Measurements from ENCODE around the gene NCKAP5L. TPM values are rescaled to one million over a fixed set of nuclear protein-coding genes. Genes with fewer than 3 reads are reported as not detected.

The NCKAP5L gene
- total RNA-seq, 2 donors from 2014 or later = 10.1 to 13.2 TPM

GRCh38 chr12:49823350-49823749, 4.9 kb downstream of the NCKAP5L start:
- H3K27ac ChIP-seq = no peak overlapping the region
- no peak overlapping the region for H3K4me3 ChIP-seq
- H3K9me3 ChIP-seq = no peaks in the 10 kb centered on the region
- no peaks in the 10 kb centered on the region for H3K27me3 ChIP-seq
- TF ChIP-seq POLR2A (IDR thresholded peaks at IDR 0.05) (no peak), CTCF (IDR thresholded peaks at IDR 0.05) (no peak)
- intact Hi-C loops (cut with DNase I) = no loop called here
- H3K4me1 ChIP-seq = peaks cover 13% of the 10 kb centered on the region
- ATAC-seq (no peak), DNase-seq (no peak)
- 44 to 60% methylated on average over 1 of the region's 1 CpG for WGBS, 2 donors
- no peaks in the 10 kb centered on the region for H3K36me3 ChIP-seq (replicated peaks in 1 of 2; ENCODE audit: insufficient read depth in 1 of 2, low read depth in 2 of 2)

- H3K9me3 ChIP-seq = no peaks in the 10 kb centered on the region
- peak overlapping the region in 2 of 4 donors; percentile 6 to 16 for H3K27ac ChIP-seq
- H3K4me1 ChIP-seq = peaks cover 2% of the 10 kb centered on the region
- no peak for TF ChIP-seq POLR2A (IDR thresholded peaks at IDR 0.05)
- no peak for TF ChIP-seq CTCF (IDR thresholded peaks at IDR 0.05)
- no peak for DNase-seq
- 82 to 94% methylated on average over 9 to 10 of the region's 10 CpGs for WGBS, 2 donors
- H3K36me3 ChIP-seq (replicated peaks in 1 of 2; ENCODE audit: insufficient read depth in 1 of 2, low read depth in 2 of 2) = no peaks in the 10 kb centered on the region
- no peaks in the 10 kb centered on the region for H3K27me3 ChIP-seq
- intact Hi-C loops (cut with DNase I) = no loop called here
- H3K4me3 ChIP-seq = no peak overlapping the region
- ATAC-seq = no peak
Observed at GRCh38 chr12:49821373-49822287, 6.6 kb downstream of the NCKAP5L start.

- DNase-seq (no peak), ATAC-seq (no peak)
- intact Hi-C loops (cut with DNase I) = no loop called here
- Histone ChIP-seq H3K36me3 (replicated peaks in 1 of 2; ENCODE audit: insufficient read depth in 1 of 2, low read depth in 2 of 2) (no peaks in the 10 kb centered on the region), H3K27me3 (no peaks in the 10 kb centered on the region), H3K9me3 (no peaks in the 10 kb centered on the region), H3K4me3 (no peak overlapping the region), H3K27ac (no peak overlapping the region), H3K4me1 (no peaks in the 10 kb centered on the region)
- WGBS, 2 donors = 55 to 59% methylated on average over 1 to 2 of the region's 2 CpGs
- TF ChIP-seq CTCF (IDR thresholded peaks at IDR 0.05) = no peak
- TF ChIP-seq POLR2A (IDR thresholded peaks at IDR 0.05) = no peak
Observed at GRCh38 chr12:49819786-49820185, 8.4 kb downstream of the NCKAP5L start.

- WGBS, 2 donors = 77 to 82% methylated on average over 7 of the region's 7 CpGs
- DNase-seq = no peak
- intact Hi-C loops (cut with DNase I) = no loop called here
- Histone ChIP-seq H3K27me3 (no peaks in the 10 kb centered on the region), H3K4me3 (no peak overlapping the region), H3K4me1 (no peaks in the 10 kb centered on the region), H3K27ac (no peak overlapping the region), H3K36me3 (replicated peaks in 1 of 2; ENCODE audit: insufficient read depth in 1 of 2, low read depth in 2 of 2) (no peaks in the 10 kb centered on the region), H3K9me3 (no peaks in the 10 kb centered on the region)
- TF ChIP-seq POLR2A (IDR thresholded peaks at IDR 0.05) (no peak), CTCF (IDR thresholded peaks at IDR 0.05) (no peak)
- ATAC-seq = no peak
Observed at GRCh38 chr12:49818241-49818895, 9.8 kb downstream of the NCKAP5L start.

All from body of pancreas (tissue), 4 donors.